Activated gamma-delta T cell treated with anti-CD3 and anti-CD28 coated beads, Interleukin-2, amount 50 U/mL, for 16 hours (primary cell): Measurements from ENCODE around the gene FN1.

Source experiments
- DNase-seq: peaks from one replicate; pipeline ENCODE4 v3.0.0-alpha.2; 2020; ENCODE audit warnings: low read depth

The FN1 gene

DNA sequence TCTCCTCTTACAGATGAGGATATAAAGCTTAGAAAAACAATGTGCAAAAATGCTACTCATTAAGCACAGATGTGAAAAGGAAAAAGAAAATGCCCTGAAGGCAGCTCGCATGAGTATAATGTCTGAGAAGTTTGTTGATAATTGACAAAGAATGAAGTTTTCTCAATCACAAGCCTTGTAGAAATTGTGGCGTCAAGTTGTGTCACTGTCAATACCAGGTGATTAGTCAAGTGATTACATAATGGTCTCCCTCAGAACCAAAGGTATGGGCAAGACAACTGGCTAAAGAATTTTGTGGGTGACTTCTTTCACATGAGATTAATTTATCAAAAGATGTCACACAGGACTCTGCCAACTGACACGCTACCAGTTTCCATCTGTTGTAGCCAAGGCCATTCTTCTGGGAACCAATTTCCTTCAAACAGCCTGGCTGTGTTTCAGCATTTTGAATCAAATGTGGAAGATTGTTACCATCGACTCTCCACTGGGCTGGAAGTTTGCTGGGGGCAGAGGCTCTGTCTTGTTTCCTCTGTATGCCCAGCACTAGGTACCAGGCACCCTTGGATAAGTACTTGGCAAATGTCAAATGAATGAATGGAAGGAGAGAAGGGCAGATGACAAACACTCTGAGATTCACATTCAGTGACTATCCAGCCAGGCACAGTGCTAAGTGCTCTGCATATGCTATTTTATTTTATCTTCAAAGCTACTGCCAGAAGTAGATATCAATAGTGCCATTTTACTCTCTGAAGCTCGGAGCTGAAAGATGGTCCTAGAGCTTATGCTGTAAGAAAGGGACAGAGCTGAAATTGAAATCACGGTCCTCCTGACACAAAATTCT is 5.9 kb upstream of the FN1 start:
- no peak for DNase-seq

DNA sequence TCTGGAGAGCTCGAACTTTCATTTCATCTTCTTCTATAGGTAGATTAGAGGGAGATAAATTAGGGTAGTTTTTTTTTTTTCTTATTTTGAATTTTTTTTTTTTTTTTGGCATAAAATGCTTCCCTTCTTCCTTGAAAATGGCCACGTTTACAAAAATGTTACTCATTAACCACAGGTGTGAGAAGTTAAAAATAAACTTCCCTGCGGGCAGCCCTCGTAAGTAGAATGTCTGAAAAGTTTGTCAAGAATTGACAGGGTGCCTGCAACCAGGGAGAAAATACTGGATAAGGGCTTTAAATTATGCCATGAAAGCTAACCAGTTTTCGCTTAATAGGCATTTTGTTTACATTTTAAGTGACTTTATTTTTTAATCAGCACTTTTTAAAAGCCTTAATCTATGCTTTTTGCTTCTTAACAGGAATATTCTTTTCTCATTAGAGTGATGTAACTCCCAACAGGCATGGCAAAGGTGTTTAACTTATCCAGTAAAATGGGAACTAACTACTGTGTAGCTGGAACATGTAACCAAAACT is 4.2 kb upstream of the FN1 start:
- DNase-seq, result no peak

DNA sequence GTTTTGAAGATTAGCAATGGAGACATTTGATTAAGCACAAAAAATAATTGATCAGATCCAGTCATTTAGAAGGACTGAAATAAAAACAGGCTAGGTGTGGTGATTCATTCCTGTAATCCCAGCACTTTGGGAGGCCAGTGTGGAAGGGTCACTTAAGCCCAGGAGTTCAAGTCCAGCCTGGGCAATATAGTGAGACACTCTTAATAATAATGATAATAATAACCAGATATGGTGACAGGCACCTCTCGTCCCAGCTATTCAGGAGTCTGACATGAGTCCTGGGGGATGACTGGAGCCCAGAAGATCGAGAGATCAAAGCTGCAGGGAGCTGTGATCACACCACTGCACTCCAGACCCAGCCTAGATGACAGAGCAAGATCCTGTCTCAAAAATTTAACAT is 3.5 kb upstream of the FN1 start:
- no peak for DNase-seq

GRCh38 chr2:215437614-215438013 is 1.7 kb upstream of the FN1 start:
- DNase-seq, result no peak

- DNase-seq, result no peak
These were observed 1.1 kb upstream of the FN1 start for GRCh38 chr2:215436705-215437565.

DNA sequence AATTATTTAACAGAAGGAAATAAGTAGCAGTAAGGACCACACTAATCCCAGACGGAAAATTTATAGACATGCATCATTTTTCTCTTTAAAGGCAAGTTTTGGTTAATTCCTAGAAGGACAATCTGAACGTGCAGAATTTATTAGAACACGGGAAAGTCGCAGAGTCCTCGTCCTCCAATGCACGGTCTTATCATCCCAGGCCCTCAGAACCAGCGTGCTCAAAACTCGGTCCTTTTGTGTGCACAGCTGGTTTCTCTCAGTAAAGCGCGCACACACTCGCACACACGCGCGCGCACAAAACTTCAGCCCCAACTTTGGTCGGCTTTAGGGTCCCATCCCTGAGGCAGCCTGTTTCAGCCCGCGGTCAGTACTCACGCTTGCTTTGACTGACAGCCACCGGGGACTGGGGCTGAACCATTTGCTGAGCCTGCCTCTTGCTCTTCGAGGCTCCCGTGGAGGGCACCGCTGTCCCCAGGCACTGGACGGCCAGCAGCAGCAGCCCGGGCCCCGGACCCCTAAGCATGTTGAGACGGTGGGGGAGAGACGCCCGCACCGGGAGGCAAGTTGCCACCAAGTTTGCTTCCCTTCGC is 493 bp downstream of the FN1 start:
- DNase-seq, result no peak

DNA sequence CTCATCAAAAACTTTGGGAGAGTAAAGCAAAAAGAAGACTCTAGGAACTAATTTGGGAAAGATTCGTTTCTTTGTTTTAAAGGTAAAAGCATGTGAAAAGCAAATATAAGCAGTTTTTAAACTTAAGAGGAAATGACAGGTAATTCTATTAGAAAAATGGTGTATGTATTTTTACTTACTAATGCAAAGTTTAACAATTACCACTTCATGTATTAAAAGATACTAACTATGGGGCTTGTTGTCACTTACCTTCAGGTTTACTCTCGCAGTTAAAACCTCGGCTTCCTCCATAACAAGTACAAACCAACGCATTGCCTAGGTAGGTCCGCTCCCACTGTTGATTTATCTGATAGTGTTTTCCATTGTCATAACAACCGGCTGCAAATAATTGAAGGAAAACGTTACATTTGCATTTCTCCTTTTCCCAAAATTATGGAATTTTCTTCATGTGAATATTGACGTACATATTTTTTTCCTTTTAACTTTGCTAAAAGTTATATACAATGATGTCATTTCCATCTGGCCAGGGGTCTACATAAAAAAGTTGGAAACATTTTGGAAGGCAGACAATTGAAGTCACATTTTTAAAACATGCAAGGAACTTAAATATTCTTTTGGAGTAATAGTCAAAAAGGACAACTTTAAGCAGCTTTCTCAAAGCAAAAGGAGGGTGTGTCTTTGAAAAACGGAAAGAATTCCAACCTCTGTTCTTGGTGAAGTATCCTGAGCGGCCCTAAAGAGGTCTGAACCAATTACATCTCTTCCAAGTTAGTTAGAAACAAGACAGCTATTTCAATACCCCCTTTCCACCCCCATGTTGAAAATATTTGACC is 1.2 kb downstream of the FN1 start:
- no peak for DNase-seq

DNA sequence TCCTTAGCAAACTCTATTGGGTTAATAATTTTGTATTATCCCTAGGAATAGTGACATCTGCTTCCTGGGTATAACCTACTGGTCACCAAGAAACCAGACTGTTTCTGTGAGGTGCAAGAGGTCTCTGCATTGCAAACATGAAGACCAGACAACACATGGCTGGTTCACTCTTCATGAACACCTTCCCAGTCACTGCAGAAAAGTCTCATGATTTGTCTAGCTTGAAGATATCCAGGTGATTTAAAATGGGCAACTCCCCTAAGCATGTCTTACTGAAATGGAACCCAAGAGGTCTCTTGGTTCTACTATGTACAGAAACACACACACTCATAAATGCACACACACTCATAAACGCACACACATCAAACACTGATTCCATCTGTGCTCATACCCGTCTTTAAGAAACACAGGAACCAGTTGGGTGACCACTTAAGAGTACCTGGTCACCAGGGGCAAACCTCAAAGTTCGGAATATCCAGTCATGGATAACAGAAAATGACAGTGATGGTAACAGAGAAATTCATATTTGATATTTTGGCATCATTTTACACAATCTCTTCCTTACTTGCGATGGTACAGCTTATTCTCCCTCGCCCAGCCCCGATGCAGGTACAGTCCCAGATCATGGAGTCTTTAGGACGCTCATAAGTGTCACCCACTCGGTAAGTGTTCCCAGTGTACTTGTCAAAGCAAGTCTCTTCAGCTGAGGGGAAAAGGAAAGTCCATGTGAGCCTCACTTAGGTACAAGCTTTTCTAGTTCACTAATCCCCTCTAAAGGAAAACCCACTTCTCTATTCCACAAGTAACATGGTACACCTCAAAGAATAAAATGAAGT is 2.9 kb downstream of the FN1 start:
- DNase-seq, result no peak

DNA sequence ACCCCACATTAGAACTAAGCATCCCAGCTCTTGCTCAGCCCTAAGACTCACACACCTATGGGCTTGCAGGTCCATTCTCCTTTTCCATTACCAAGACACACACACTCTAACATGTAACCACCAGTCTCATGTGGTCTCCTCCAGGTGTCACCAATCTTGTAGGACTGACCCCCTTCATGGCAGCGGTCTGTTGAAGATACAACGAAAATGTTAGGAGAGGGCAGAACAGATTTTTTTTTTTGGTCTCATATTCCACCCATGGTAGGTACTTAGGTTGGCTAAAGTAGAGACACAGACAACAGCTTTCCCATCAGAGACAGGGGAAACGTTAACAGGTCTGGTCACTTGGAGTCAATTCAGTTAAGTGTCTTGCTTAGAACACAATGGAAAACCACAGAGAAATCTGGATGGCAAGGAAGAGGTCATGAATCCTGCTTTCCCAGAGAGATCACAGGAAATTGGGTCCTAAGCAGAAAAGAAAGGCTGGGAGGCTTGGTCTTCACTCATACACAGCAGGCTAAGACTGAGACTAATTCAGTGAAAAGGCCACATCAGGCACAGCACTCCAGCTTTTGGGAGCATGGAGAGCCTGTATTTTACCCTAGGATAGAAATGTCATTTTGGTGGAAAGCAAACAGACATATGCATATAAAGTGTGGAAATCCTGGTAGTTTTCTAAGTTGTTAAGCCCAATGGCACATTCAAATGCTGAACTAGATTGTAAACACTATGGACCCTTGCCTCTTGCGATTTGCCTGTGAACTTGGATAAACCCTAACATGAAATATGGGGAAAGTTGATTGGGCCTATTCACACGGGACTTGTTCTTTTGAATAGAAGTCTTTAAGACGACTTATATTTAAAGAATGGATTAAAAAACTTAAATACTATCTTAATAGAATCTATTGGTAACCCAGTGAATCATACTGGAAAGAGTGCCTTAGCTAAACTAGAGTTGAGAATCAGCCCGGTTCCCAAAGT is 3.8 kb downstream of the FN1 start:
- no peak for DNase-seq

DNA sequence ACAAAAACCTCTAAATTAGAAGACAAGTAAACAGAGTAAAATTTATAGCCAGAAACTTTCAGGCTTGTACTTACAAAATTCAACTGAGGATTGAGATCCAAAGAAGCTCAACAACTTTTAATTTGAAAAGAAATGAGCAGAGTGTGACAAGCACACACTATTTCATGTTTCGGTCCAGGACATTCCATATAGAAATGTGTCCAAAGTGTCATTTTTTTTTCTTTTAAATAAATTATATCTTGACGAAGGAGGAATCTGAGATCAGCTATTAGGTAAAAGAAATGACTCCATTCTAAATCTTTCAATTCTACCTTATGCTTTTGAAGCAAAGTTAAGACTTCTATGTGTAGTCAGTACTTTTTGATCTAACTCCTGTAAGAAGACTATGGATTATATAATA is 4.6 kb downstream of the FN1 start:
- DNase-seq, result no peak

DNA sequence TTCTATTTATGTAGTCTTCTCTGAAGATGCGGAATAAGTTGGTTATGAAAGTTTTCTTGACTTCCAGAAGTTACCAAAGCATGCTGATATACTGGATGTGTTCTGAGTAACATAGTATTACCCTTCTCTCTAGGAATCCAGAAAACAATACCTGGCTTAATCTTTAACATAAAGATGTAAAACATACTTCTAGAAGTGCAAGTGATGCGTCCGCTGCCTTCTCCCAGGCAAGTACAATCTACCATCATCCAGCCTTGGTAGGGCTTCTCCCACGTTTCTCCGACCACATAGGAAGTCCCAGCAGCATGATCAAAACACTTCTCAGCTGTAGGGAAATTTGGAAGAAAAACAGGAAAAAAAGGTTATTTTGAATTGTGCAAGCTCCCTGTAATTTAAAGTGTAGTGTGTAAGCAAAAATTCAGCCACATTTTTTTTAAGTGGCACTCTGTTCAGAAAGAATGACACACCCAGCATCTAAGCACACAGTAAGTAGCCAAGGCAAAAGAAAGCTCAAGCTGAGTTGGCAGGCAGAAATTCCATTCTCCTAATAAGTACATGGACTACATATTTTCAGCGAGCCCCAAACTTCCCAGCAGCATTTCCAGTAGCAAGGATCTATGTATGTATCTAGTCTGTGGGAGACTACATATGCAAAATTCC is 5.2 kb downstream of the FN1 start:
- no peak for DNase-seq

GRCh38 chr2:215429424-215429823 is 6.4 kb downstream of the FN1 start:
- DNase-seq, result no peak

DNA sequence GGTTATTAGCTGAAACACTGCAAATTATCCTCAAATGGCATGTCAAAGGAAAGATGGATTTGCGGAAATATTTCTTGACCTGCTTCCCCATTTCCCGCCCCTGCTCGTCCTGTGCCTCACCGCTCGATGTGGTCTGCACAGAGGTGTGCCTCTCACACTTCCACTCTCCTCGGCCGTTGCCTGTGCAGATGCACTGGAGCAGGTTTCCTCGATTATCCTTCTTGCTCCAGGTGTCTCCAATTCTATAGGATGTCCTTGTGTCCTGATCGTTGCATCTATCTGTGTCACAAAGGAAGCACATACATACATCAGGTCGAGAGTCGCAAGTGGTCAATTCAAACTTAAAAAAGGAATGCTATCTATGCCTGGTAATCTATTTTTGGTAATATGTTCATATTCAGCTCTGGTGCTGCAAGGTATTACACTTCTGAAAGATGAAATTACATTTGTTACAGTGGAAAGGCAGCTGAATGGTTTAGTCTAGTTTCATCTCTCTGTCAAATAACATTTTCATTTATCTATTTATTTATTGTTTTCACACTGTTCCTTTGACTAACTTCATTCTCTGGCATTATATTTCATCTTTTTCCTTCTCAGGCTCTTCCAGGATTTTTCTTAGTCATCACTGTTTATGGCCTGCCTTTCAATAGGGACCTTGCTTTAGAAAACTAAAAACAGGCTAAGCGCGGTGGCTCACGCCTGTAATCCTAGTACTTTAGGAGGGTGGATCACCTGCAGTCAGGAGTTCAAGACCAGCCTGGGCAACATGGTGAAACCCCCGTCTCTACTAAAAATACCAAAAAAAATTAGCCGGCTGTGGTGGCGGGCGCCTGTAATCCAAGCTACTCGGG is 7.6 kb downstream of the FN1 start:
- no peak for DNase-seq

GRCh38 chr2:215427585-215427984 is 8.3 kb downstream of the FN1 start:
- DNase-seq, result no peak

DNA sequence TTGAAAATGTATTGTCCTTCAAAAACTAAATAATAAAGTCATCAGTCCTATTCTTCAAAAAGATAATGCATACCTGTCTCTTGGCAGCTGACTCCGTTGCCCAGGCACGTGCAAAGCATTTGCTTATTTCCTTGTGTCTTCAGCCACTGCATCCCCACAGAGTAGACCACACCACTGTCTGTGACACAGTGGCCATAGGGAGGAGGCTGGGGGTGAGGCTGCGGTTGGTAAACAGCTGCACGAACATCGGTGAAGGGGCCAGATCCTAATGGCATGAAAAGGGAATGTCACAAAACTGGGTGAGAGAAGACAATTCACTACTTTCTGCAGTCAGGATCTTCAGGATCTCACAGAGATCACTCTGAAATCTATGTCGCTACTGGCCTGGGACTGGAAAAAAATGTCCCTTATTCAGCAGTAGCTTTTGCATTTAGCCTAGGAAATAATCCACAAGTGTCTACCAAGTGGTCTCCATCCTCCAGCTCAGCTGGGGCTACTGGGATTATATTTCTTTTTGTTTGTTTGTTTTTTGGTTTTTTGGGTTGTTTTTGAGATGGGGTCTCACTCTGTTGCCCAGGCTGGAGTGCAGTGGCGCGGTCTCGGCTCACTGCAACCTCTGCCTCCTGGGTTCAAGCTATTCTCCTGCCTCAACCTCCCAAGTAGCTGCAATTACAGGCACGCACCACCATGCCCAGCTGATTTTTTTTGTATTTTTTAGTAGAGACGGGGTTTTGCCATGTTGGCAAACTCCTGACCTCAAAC is 10.7 kb downstream of the FN1 start:
- DNase-seq, result no peak

GRCh38 chr2:215423928-215424540 is 11.8 kb downstream of the FN1 start:
- DNase-seq, result no peak

- no peak for DNase-seq
These were observed 12.6 kb downstream of the FN1 start for GRCh38 chr2:215423234-215423633.
